CD4-positive, alpha-beta T cell treated with Interleukin-4 for 1 hour (primary cell): ENCODE data around the gene PRR5L.

Source experiments
- DNase-seq, 2 donors: peaks; one replicate each; pipeline ENCODE4 v3.0.0-alpha.2; 2020 to 2022

PRR5L gene

GRCh38 chr11:36407356-36407755 is 111.3 kb downstream of the PRR5L start:
- DNase-seq: no peak

GRCh38 chr11:36408498-36409136 is 112.5 kb downstream of the PRR5L start:
- no peak for DNase-seq

GRCh38 chr11:36409152-36409816 is 113.2 kb downstream of the PRR5L start:
- DNase-seq: peak in 1 of 2 donors; percentile 63

GRCh38 chr11:36411202-36411640 is 115.1 kb downstream of the PRR5L start:
- peak; percentile 52 to 75 for DNase-seq

- no peak for DNase-seq
Measured at GRCh38 chr11:36412781-36413383, 116.8 kb downstream of the PRR5L start.

GRCh38 chr11:36417154-36417553 is 121.1 kb downstream of the PRR5L start:
- peak in 1 of 2 donors; percentile 23 for DNase-seq

- DNase-seq: no peak
Measured at GRCh38 chr11:36419791-36420424, 123.8 kb downstream of the PRR5L start.

GRCh38 chr11:36421546-36422155 is 125.6 kb downstream of the PRR5L start:
- no peak for DNase-seq

- DNase-seq: no peak
Measured at GRCh38 chr11:36425561-36426081, 129.5 kb downstream of the PRR5L start.

- DNase-seq: no peak
Measured at GRCh38 chr11:36426226-36426848, 130.2 kb downstream of the PRR5L start.

GRCh38 chr11:36427079-36427478 is 131.0 kb downstream of the PRR5L start:
- no peak for DNase-seq

GRCh38 chr11:36427876-36428275 is 131.8 kb downstream of the PRR5L start:
- no peak for DNase-seq

GRCh38 chr11:36431429-36432092 is 135.5 kb downstream of the PRR5L start:
- peak in 1 of 2 donors; percentile 39 for DNase-seq

GRCh38 chr11:36432093-36432469 is 136.0 kb downstream of the PRR5L start:
- no peak for DNase-seq

- no peak for DNase-seq
Measured at GRCh38 chr11:36432738-36433137, 136.7 kb downstream of the PRR5L start.

- no peak for DNase-seq
Measured at GRCh38 chr11:36436064-36436463, 140.0 kb downstream of the PRR5L start.

- DNase-seq: no peak
Measured at GRCh38 chr11:36436589-36436988, 140.5 kb downstream of the PRR5L start.

GRCh38 chr11:36437413-36437812 is 141.3 kb downstream of the PRR5L start:
- no peak for DNase-seq

GRCh38 chr11:36438126-36438525 is 142.0 kb downstream of the PRR5L start:
- no peak for DNase-seq

- DNase-seq: no peak
Measured at GRCh38 chr11:36441610-36442208, 145.6 kb downstream of the PRR5L start.

- DNase-seq: no peak
Measured at GRCh38 chr11:36443661-36444060, 147.6 kb downstream of the PRR5L start.

- no peak for DNase-seq
Measured at GRCh38 chr11:36446135-36446534, 150.0 kb downstream of the PRR5L start.
